OCI-LY7 (cell line): ENCODE measurements around the gene CNKSR3. TPM values are rescaled to one million over a fixed set of nuclear protein-coding genes. Genes with fewer than 3 reads are reported as not detected.

Experiments used
- BruUV-seq: library from RNA; stranded (reverse); fragments of 400-500 nt; replicated peaks from 2 replicates; lab custom pipeline; 2021; lab: Mats Ljungman, UMichigan
- CTCF ChIA-PET: fragments of 300-600 bp; sonication (Branson Sonifier 250); formaldehyde crosslinking; loops from one replicate; lab custom pipeline; 2022; ENCODE audit warnings: antibody characterized with exemption; ENCODE audit not compliant: unreplicated experiment; lab: Charles Lee
- POLR2A ChIA-PET: fragments of 300-600 bp; sonication (Branson Sonifier 250); formaldehyde crosslinking; loops from one replicate; lab custom pipeline; 2022; ENCODE audit warnings: antibody characterized with exemption; lab: Charles Lee
- DNase-seq: peaks from one replicate; pipeline ENCODE4 v3.0.0-alpha.2; 2015; ENCODE audit warnings: low spot score
- H2AFZ ChIP-seq: fragments of 200-600 bp; sonication (generic), shearing (Covaris generic); 2 replicates; pipeline ENCODE4 v1.6.1; 2014; ENCODE audit warnings: mild to moderate bottlenecking, antibody characterized with exemption, low read length, moderate library complexity
- H3K27ac ChIP-seq: fragments of 200-600 bp; sonication (generic); 2 replicates; pipeline ENCODE4 v1.5.1; 2014; ENCODE audit warnings: mixed run types, low read depth, mild to moderate bottlenecking, moderate library complexity, low read length, inconsistent platforms; ENCODE audit not compliant: poor library complexity, severe bottlenecking
- H3K36me3 ChIP-seq: fragments of 200-600 bp; sonication (generic); 2 replicates; pipeline ENCODE4 v1.6.1; 2014; ENCODE audit warnings: mild to moderate bottlenecking, antibody characterized with exemption, low read length, moderate library complexity, mixed read lengths; ENCODE audit not compliant: insufficient read depth
- H3K4me1 ChIP-seq: fragments of 200-600 bp; sonication (generic); 2 replicates; pipeline ENCODE4 v1.5.1; 2014; ENCODE audit warnings: mild to moderate bottlenecking, low read length; ENCODE audit not compliant: insufficient read depth, poor library complexity, severe bottlenecking
- H3K4me2 ChIP-seq: fragments of 200-600 bp; sonication (generic); 2 replicates; pipeline ENCODE4 v1.6.1; 2014; ENCODE audit warnings: mild to moderate bottlenecking, low read length
- H3K4me3 ChIP-seq: fragments of 200-600 bp; sonication (generic); 2 replicates; pipeline ENCODE4 v1.5.1; 2014; ENCODE audit warnings: mild to moderate bottlenecking, low read depth, low read length; ENCODE audit not compliant: poor library complexity, severe bottlenecking
- H3K79me2 ChIP-seq: fragments of 200-600 bp; sonication (generic); 2 replicates; pipeline ENCODE4 v1.6.1; 2016; ENCODE audit warnings: low read depth, mild to moderate bottlenecking, low read length, moderate library complexity, mixed read lengths; ENCODE audit not compliant: insufficient read depth
- H3K9me2 ChIP-seq: fragments of 200-600 bp; sonication (generic); 2 replicates; pipeline ENCODE4 v1.6.1; 2016; ENCODE audit warnings: mild to moderate bottlenecking, low read length, mixed read lengths; ENCODE audit not compliant: insufficient read depth
- H3K9me3 ChIP-seq: fragments of 200-600 bp; sonication (generic); 2 replicates; pipeline ENCODE4 v1.6.1; 2014; ENCODE audit warnings: mild to moderate bottlenecking, mixed run types, low read length, mixed read lengths
- H4K20me1 ChIP-seq: fragments of 200-600 bp; sonication (generic); 2 replicates; pipeline ENCODE4 v1.6.1; 2014; ENCODE audit warnings: mild to moderate bottlenecking, antibody characterized with exemption, low read length, moderate library complexity, mixed read lengths; ENCODE audit not compliant: insufficient read depth
- CTCF ChIP-seq: fragments of 200-600 bp; sonication (generic); conservative IDR thresholded peaks from 2 replicates; pipeline ENCODE4 v1.5.1; 2014; ENCODE audit warnings: mild to moderate bottlenecking, antibody characterized with exemption, low read length, moderate library complexity, mixed read lengths
- EZH2phosphoT487 ChIP-seq: fragments of 200-600 bp; sonication (generic); IDR thresholded peaks from 2 replicates; pipeline ENCODE4 v1.6.1; 2018; ENCODE audit warnings: low read depth, borderline replicate concordance, mild to moderate bottlenecking, mixed run types, antibody characterized with exemption, low read length, moderate library complexity, mixed read lengths
- intact Hi-C: fragments of 100-400 bp; cut with micrococcal nuclease; formaldehyde crosslinking; loops from one replicate; pipeline ENCODE4 v1.10.0; 2022; ENCODE audit not compliant: unreplicated experiment
- total RNA-seq, 2 experiments: library from RNA; depleted of rRNA in 1 of 2; stranded (reverse); fragments of >200 nt in 1 of 2; shearing (Covaris generic) in 1 of 2; gene quantifications; 2 replicates each; pipeline ENCODE4 v1.2.3, GENCODE V29; 2014 to 2022

The CNKSR3 gene
- total RNA-seq, 2 experiments from 2014 or later, result not detected

GRCh38 chr6:154498340-154498934 lies 12.0 kb downstream of the CNKSR3 start:
- Histone ChIP-seq H3K9me3 (no peaks in the 10 kb centered on the region), H3K4me2 (no peak overlapping the region), H3K9me2 (no peaks in the 10 kb centered on the region), H3K4me3 (no peak overlapping the region), H2AFZ (no peak overlapping the region), H3K4me1 (no peaks in the 10 kb centered on the region), H3K36me3 (no peaks in the 10 kb centered on the region), H3K27ac (no peak overlapping the region), H4K20me1 (no peaks in the 10 kb centered on the region), H3K79me2 (no peaks in the 10 kb centered on the region)
- DNase-seq, result no peak
- POLR2A ChIA-PET, result interaction anchor here (0.9 to 1.3 kb wide), 2 partner anchors 17 to 22 kb away, joined by 3 to 5 read pairs; no protein-coding TSS in a partner anchor
- BruUV-seq, result no TSS peak
- CTCF ChIA-PET, result no interaction called here
- TF ChIP-seq EZH2phosphoT487, result no peak
- TF ChIP-seq CTCF, result no peak
- intact Hi-C loops, result no loop called here

- Histone ChIP-seq H4K20me1 (no peaks in the 10 kb centered on the region), H3K36me3 (no peaks in the 10 kb centered on the region), H3K4me3 (no peak overlapping the region), H3K79me2 (no peaks in the 10 kb centered on the region), H3K9me3 (no peaks in the 10 kb centered on the region), H3K4me2 (no peak overlapping the region), H3K4me1 (no peaks in the 10 kb centered on the region), H3K9me2 (no peaks in the 10 kb centered on the region), H2AFZ (no peak overlapping the region), H3K27ac (no peak overlapping the region)
- ChIA-PET CTCF (no interaction called here), POLR2A (no interaction called here)
- TF ChIP-seq CTCF, result no peak
- TF ChIP-seq EZH2phosphoT487, result no peak
- BruUV-seq, result no TSS peak
- intact Hi-C loops, result no loop called here
- DNase-seq, result no peak
These were observed 13.5 kb downstream of the CNKSR3 start for GRCh38 chr6:154496793-154497517.

GRCh38 chr6:154496186-154496585 lies 14.3 kb downstream of the CNKSR3 start:
- no peaks in the 10 kb centered on the region for H4K20me1 ChIP-seq
- no peaks in the 10 kb centered on the region for H3K79me2 ChIP-seq
- no TSS peak for BruUV-seq
- H3K36me3 ChIP-seq, result no peaks in the 10 kb centered on the region
- no peak overlapping the region for H3K4me2 ChIP-seq
- no peaks in the 10 kb centered on the region for H3K9me3 ChIP-seq
- DNase-seq, result no peak
- no peak for TF ChIP-seq EZH2phosphoT487
- no peak for TF ChIP-seq CTCF
- no peak overlapping the region for H2AFZ ChIP-seq
- CTCF ChIA-PET, result no interaction called here
- H3K9me2 ChIP-seq, result no peaks in the 10 kb centered on the region
- POLR2A ChIA-PET, result no interaction called here
- no peaks in the 10 kb centered on the region for H3K4me1 ChIP-seq
- H3K4me3 ChIP-seq, result no peak overlapping the region
- intact Hi-C loops, result no loop called here
- no peak overlapping the region for H3K27ac ChIP-seq
